HCT116 (cell line): ENCODE results near the gene PPIP5K2. TPM values are rescaled to one million over a fixed set of nuclear protein-coding genes. Genes with fewer than 3 reads are reported as not detected.

Experiments
- ATAC-seq: fragments of 200-7000 bp; cut with Tn5 transposase; 2 replicates; pipeline ENCODE4 v1.9.1; 2020; ENCODE audit warnings: mild to moderate bottlenecking, moderate library complexity
- BruUV-seq: library from RNA; stranded (reverse); fragments of 400-500 nt; replicated peaks from 2 replicates; lab custom pipeline; 2021; lab: Mats Ljungman, UMichigan
- CTCF ChIA-PET: fragments of 300-600 bp; sonication (Branson Sonifier 250); formaldehyde crosslinking; loops from one replicate; lab custom pipeline; 2021; ENCODE audit warnings: antibody characterized with exemption; lab: Charles Lee
- POLR2A ChIA-PET: fragments of 300-600, 350-600 bp; sonication (Branson Sonifier 250); formaldehyde crosslinking; loops from one replicate; lab custom pipeline; 2021; ENCODE audit warnings: antibody characterized with exemption; lab: Charles Lee
- RAD21 ChIA-PET, 2 experiments: fragments of 300-600 bp; sonication (Branson Sonifier 250); formaldehyde crosslinking; loops; one replicate each; lab custom pipeline; 2023; ENCODE audit warnings: low total read pairs in 2 of 2; ENCODE audit not compliant: uncharacterized antibody in 2 of 2, unreplicated experiment in 2 of 2, low non-redundant PET in 1 of 2; lab: Charles Lee
- DNase-seq: peaks from one replicate; pipeline ENCODE4 v3.0.0-alpha.2; 2010; ENCODE audit warnings: low read depth, low spot score
- H2AFZ ChIP-seq: fragments of 200-600 bp; shearing (Covaris generic), sonication (generic); 2 replicates; pipeline ENCODE4 v1.6.1; 2017; ENCODE audit warnings: low read depth, mixed run types, mixed read lengths, antibody characterized with exemption, low read length; ENCODE audit not compliant: poor library complexity, severe bottlenecking
- H3K27ac ChIP-seq: 2 replicates; pipeline ENCODE4 v1.5.1; 2012; ENCODE audit warnings: low read depth, low read length
- H3K27me3 ChIP-seq: fragments of 200-600 bp; sonication (generic); 2 replicates; pipeline ENCODE4 v1.6.1; 2016; ENCODE audit warnings: mixed run types, low read length, mixed read lengths; ENCODE audit not compliant: insufficient read depth
- H3K36me3 ChIP-seq, 2 experiments: fragments of 200-500 bp in 1 of 2; fragments of 200-600 bp in 1 of 2; sonication (Bioruptor generic) in 1 of 2; sonication (generic) in 1 of 2; 2 replicates each; pipeline versions ENCODE4 v1.5.1 to v1.6.1; 2014 to 2016; ENCODE audit warnings: low read length in 2 of 2, inconsistent platforms in 1 of 2, mixed read lengths in 1 of 2, mixed run types in 1 of 2; ENCODE audit not compliant: insufficient read depth in 2 of 2, control insufficient read depth in 1 of 2
- H3K4me1 ChIP-seq, 2 experiments: fragments of 200-600 bp in 1 of 2; sonication (generic) in 1 of 2; 2 replicates each; pipeline versions ENCODE4 v1.5.1 to v1.6.1; 2012 to 2017; ENCODE audit warnings: low read length in 2 of 2, inconsistent platforms in 1 of 2, mild to moderate bottlenecking in 1 of 2, mixed read lengths in 1 of 2, mixed run types in 1 of 2, moderate library complexity in 1 of 2; ENCODE audit not compliant: insufficient read depth in 2 of 2, control insufficient read depth in 1 of 2
- H3K4me2 ChIP-seq: fragments of 200-600 bp; sonication (generic); 2 replicates; pipeline ENCODE4 v1.6.1; 2017; ENCODE audit warnings: mixed run types, low read length, mixed read lengths
- H3K4me3 ChIP-seq, 2 experiments: fragments of 200-600 bp in 1 of 2; sonication (generic) in 1 of 2; replicated peaks in 1 of 2; 2 replicates each; pipeline ENCODE4 v1.5.1; 2011 to 2016; ENCODE audit warnings: low read length in 2 of 2, control low read depth in 1 of 2, low read depth in 1 of 2, mild to moderate bottlenecking in 1 of 2, mixed read lengths in 1 of 2, mixed run types in 1 of 2
- H3K79me2 ChIP-seq: fragments of 200-600 bp; sonication (generic); 2 replicates; pipeline ENCODE4 v1.6.1; 2017; ENCODE audit warnings: mild to moderate bottlenecking, mixed run types, low read length, moderate library complexity, mixed read lengths; ENCODE audit not compliant: insufficient read depth
- H3K9ac ChIP-seq: fragments of 200-600 bp; sonication (generic); 2 replicates; pipeline ENCODE4 v1.6.1; 2016; ENCODE audit warnings: low read length, mixed read lengths
- H3K9me2 ChIP-seq: fragments of 200-600 bp; sonication (generic), shearing (Covaris generic); 2 replicates; pipeline ENCODE4 v1.6.1; 2017; ENCODE audit warnings: mixed run types, mild to moderate bottlenecking, moderate library complexity; ENCODE audit not compliant: insufficient read depth
- H3K9me3 ChIP-seq, 2 experiments: fragments of 200-500 bp in 1 of 2; fragments of 200-600 bp in 1 of 2; sonication (Bioruptor generic) in 1 of 2; sonication (generic) in 1 of 2; 2 replicates each; pipeline ENCODE4 v1.6.1; 2014 to 2017; ENCODE audit warnings: low read length in 2 of 2, mixed read lengths in 2 of 2, inconsistent platforms in 1 of 2, low read depth in 1 of 2, mild to moderate bottlenecking in 1 of 2, mixed run types in 1 of 2, moderate library complexity in 1 of 2; ENCODE audit not compliant: control insufficient read depth in 1 of 2, insufficient read depth in 1 of 2
- H4K20me1 ChIP-seq: fragments of 200-600 bp; sonication (generic), shearing (Covaris generic); 2 replicates; pipeline ENCODE4 v1.6.1; 2017; ENCODE audit warnings: mixed run types, mild to moderate bottlenecking, moderate library complexity; ENCODE audit not compliant: insufficient read depth
- CBX3 ChIP-seq: IDR thresholded peaks from 2 replicates; pipeline ENCODE4 v1.6.1; 2012; ENCODE audit warnings: low read depth
- CEBPB ChIP-seq: IDR thresholded peaks from 2 replicates; pipeline ENCODE4 v1.6.1; 2012; ENCODE audit warnings: low read depth
- EGR1 ChIP-seq: IDR thresholded peaks from 2 replicates; pipeline ENCODE4 v1.6.1; 2012; ENCODE audit warnings: low read depth
- ELF1 ChIP-seq: IDR thresholded peaks from 2 replicates; pipeline ENCODE4 v1.6.1; 2012; ENCODE audit warnings: low read depth, borderline replicate concordance
- EZH2 ChIP-seq: fragments of 200-600 bp; sonication (generic); IDR thresholded peaks from 2 replicates; pipeline ENCODE4 v1.6.1; 2017; ENCODE audit warnings: antibody characterized with exemption, mixed run types
- EZH2phosphoT487 ChIP-seq: fragments of 200-600 bp; IDR thresholded peaks from 2 replicates; pipeline ENCODE4 v1.6.1; 2018; ENCODE audit warnings: antibody characterized with exemption, borderline replicate concordance
- FOSL1 ChIP-seq: IDR thresholded peaks from 2 replicates; pipeline ENCODE4 v1.6.1; 2012; ENCODE audit warnings: low read depth
- JUND ChIP-seq: IDR thresholded peaks from 2 replicates; pipeline ENCODE4 v1.6.1; 2012
- POLR2A ChIP-seq: IDR thresholded peaks from 2 replicates; pipeline ENCODE4 v1.7.0; 2011; ENCODE audit warnings: borderline replicate concordance; ENCODE audit not compliant: insufficient read depth, insufficient read length; ENCODE audit errors: extremely low read depth
- SIN3A ChIP-seq: IDR thresholded peaks from 2 replicates; pipeline ENCODE4 v1.6.1; 2012; ENCODE audit warnings: low read depth
- SP1 ChIP-seq: IDR thresholded peaks from 2 replicates; pipeline ENCODE4 v1.6.1; 2012; ENCODE audit warnings: low read depth
- SRF ChIP-seq: IDR thresholded peaks from 2 replicates; pipeline ENCODE4 v1.6.1; 2012; ENCODE audit warnings: low read depth
- TCF7L2 ChIP-seq: IDR thresholded peaks from 2 replicates; pipeline ENCODE4 v1.7.0; 2011; ENCODE audit warnings: borderline replicate concordance, inconsistent platforms; ENCODE audit not compliant: insufficient read depth, insufficient read length; ENCODE audit errors: extremely low read depth
- YY1 ChIP-seq: IDR thresholded peaks from 2 replicates; pipeline ENCODE4 v1.6.1; 2011; ENCODE audit warnings: low read length, low read depth, moderate library complexity, mild to moderate bottlenecking; ENCODE audit not compliant: insufficient replicate concordance; ENCODE audit errors: extremely low read depth
- ZFX ChIP-seq: fragments of 450-650 bp; IDR thresholded peaks from 2 replicates; pipeline ENCODE4 v1.6.1; 2017
- intact Hi-C: fragments of 100-400 bp; cut with micrococcal nuclease; formaldehyde crosslinking; loops from 2 replicates; pipeline ENCODE4 v1.10.0; 2022
- total RNA-seq: library from RNA; stranded (reverse); gene quantifications from one replicate; pipeline ENCODE4 v1.2.1, GENCODE V29; 2021; ENCODE audit not compliant: unreplicated experiment
- TF ChIP-seq, protein P1 (sequence below): IDR thresholded peaks from 2 replicates; pipeline ENCODE4 v1.6.1; 2012
- TF ChIP-seq, protein P2 (sequence below), 3 experiments: fragments of 200-600 bp in 1 of 3; sonication (generic) in 1 of 3; IDR thresholded peaks in 2 of 3; conservative IDR thresholded peaks in 1 of 3; 2 replicates each; pipeline ENCODE4 v1.5.1; 2012 to 2017; ENCODE audit warnings: low read depth in 2 of 3, low read length in 2 of 3, antibody characterized with exemption in 1 of 3, borderline replicate concordance in 1 of 3, control low read depth in 1 of 3, mild to moderate bottlenecking in 1 of 3, mixed read lengths in 1 of 3, mixed run types in 1 of 3, moderate library complexity in 1 of 3; ENCODE audit not compliant: insufficient read depth in 1 of 3
- TF ChIP-seq, protein P3 (sequence below): IDR thresholded peaks from 2 replicates; pipeline ENCODE4 v1.6.1; 2012; ENCODE audit warnings: low read depth

PPIP5K2 gene
- total RNA-seq, 1 experiment from 2014 or later: 45.8 TPM

DNA sequence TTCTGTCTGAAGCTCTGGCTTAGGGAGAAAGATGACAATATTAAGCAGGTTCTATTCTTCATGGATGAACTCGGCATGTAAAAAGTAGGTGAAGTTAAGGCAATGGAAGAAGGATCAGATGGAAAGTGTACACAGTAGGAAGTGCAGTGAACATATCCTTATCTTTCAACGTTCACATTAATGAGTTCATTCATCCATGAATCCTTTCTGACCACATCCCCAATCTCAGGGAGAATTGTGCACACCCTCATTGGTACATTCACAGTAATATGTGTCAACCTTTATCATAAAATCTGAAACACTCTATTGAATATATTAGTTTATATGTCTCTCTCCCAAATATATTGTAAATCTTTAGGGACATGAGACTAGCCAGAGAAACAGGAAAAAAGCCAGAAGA is 5.7 kb upstream of the PPIP5K2 start:
- no peak for TF ChIP-seq EZH2
- DNase-seq (no peak), ATAC-seq (no peak)
- POLR2A ChIA-PET: no interaction called here
- Histone ChIP-seq H4K20me1 (no peaks in the 10 kb centered on the region), H3K27ac (no peak overlapping the region), H3K9ac (no peak overlapping the region), H3K4me1 (peaks cover 5% of the 10 kb centered on the region in 2 experiments; a peak in 3 of 4 replicates), H3K9me2 (no peaks in the 10 kb centered on the region), H3K36me3 (no peaks in the 10 kb centered on the region), H3K4me2 (no peak overlapping the region), H3K9me3 (no peaks in the 10 kb centered on the region), H3K4me3 (no peak overlapping the region), H2AFZ (no peak overlapping the region), H3K79me2 (peaks cover 71% of the 10 kb centered on the region), H3K27me3 (no peaks in the 10 kb centered on the region)
- intact Hi-C loops: no loop called here
- RAD21 ChIA-PET: no interaction called here
- CTCF ChIA-PET: no interaction called here
- BruUV-seq: no TSS peak

DNA sequence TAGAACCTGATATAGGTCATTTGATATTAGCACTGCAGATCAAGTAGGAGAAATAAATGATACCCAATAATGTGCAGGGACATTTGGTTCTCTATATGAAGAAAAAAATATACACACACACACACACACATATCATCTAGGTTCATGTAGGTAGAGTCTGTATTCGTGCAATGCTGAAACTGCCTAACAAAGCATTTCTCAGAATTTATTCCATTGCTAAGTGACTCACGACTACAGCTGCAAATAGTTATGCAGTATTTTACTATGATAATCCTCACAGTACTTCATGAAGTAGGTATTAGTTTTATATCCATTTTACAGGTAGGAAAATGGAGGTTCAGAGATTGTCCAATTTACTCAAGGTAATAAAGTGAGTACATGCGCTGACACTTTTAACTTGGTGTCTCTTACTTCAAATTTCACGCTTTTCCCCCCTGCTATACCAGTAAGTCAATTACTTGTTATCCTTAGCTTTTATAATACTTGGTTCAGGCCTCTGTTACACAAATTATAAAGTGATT is 2.6 kb upstream of the PPIP5K2 start:
- Histone ChIP-seq H3K36me3 (no peaks in the 10 kb centered on the region), H3K27ac (no peak overlapping the region), H3K4me3 (no peak overlapping the region), H4K20me1 (no peaks in the 10 kb centered on the region), H3K9me3 (no peaks in the 10 kb centered on the region), H3K4me2 (no peak overlapping the region), H3K79me2 (peaks cover 79% of the 10 kb centered on the region), H2AFZ (no peak overlapping the region), H3K9ac (no peak overlapping the region), H3K4me1 (peaks cover 5 to 13% of the 10 kb centered on the region in 2 experiments; a peak in 3 of 4 replicates), H3K27me3 (no peaks in the 10 kb centered on the region), H3K9me2 (no peaks in the 10 kb centered on the region)
- ChIA-PET CTCF (no interaction called here), RAD21 (no interaction called here), POLR2A (no interaction called here)
- intact Hi-C loops: no loop called here
- BruUV-seq: no TSS peak
- no peak for DNase-seq
- no peak for ATAC-seq
- TF ChIP-seq CEBPB: no peak
- TF ChIP-seq, protein P1, sequence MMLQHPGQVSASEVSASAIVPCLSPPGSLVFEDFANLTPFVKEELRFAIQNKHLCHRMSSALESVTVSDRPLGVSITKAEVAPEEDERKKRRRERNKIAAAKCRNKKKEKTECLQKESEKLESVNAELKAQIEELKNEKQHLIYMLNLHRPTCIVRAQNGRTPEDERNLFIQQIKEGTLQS: no peak
- no peak for TF ChIP-seq TCF7L2
- TF ChIP-seq EGR1: no peak
- no peak for TF ChIP-seq SRF
- TF ChIP-seq, protein P2, sequence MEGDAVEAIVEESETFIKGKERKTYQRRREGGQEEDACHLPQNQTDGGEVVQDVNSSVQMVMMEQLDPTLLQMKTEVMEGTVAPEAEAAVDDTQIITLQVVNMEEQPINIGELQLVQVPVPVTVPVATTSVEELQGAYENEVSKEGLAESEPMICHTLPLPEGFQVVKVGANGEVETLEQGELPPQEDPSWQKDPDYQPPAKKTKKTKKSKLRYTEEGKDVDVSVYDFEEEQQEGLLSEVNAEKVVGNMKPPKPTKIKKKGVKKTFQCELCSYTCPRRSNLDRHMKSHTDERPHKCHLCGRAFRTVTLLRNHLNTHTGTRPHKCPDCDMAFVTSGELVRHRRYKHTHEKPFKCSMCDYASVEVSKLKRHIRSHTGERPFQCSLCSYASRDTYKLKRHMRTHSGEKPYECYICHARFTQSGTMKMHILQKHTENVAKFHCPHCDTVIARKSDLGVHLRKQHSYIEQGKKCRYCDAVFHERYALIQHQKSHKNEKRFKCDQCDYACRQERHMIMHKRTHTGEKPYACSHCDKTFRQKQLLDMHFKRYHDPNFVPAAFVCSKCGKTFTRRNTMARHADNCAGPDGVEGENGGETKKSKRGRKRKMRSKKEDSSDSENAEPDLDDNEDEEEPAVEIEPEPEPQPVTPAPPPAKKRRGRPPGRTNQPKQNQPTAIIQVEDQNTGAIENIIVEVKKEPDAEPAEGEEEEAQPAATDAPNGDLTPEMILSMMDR (IDR thresholded peaks at IDR 0.05 in 2 of 3, conservative IDR thresholded peaks at IDR 0.05 in 1 of 3; ENCODE audit: borderline replicate concordance in 1 of 3, insufficient read depth in 1 of 3, low read depth in 2 of 3, low read length in 2 of 3): no peak
- TF ChIP-seq YY1: no peak
- no peak for TF ChIP-seq ELF1
- no peak for TF ChIP-seq CBX3
- TF ChIP-seq SP1: no peak
- TF ChIP-seq FOSL1: no peak
- TF ChIP-seq, protein P3, sequence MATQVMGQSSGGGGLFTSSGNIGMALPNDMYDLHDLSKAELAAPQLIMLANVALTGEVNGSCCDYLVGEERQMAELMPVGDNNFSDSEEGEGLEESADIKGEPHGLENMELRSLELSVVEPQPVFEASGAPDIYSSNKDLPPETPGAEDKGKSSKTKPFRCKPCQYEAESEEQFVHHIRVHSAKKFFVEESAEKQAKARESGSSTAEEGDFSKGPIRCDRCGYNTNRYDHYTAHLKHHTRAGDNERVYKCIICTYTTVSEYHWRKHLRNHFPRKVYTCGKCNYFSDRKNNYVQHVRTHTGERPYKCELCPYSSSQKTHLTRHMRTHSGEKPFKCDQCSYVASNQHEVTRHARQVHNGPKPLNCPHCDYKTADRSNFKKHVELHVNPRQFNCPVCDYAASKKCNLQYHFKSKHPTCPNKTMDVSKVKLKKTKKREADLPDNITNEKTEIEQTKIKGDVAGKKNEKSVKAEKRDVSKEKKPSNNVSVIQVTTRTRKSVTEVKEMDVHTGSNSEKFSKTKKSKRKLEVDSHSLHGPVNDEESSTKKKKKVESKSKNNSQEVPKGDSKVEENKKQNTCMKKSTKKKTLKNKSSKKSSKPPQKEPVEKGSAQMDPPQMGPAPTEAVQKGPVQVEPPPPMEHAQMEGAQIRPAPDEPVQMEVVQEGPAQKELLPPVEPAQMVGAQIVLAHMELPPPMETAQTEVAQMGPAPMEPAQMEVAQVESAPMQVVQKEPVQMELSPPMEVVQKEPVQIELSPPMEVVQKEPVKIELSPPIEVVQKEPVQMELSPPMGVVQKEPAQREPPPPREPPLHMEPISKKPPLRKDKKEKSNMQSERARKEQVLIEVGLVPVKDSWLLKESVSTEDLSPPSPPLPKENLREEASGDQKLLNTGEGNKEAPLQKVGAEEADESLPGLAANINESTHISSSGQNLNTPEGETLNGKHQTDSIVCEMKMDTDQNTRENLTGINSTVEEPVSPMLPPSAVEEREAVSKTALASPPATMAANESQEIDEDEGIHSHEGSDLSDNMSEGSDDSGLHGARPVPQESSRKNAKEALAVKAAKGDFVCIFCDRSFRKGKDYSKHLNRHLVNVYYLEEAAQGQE: no peak
- no peak for TF ChIP-seq SIN3A
- no peak for TF ChIP-seq EZH2phosphoT487
- TF ChIP-seq ZFX: no peak
- TF ChIP-seq POLR2A: no peak
- TF ChIP-seq JUND: no peak
